Nucleus accumbens (tissue), 56 donors: Measurements from ENCODE around the gene TERC.
A peak's percentile ranks its signal among the peaks of the same experiment; 100 is the strongest.
"Not testable (repeated sequence)": the region's sequence is repeated elsewhere in the genome, so short reads cannot be mapped to it uniquely, and the experiment has no call there.

Experiments used
- DNase-seq, 56 donors: peaks; one replicate each; lab custom pipeline; 2025; lab: John Stamatoyannopoulos, UW

TERC gene

DNA sequence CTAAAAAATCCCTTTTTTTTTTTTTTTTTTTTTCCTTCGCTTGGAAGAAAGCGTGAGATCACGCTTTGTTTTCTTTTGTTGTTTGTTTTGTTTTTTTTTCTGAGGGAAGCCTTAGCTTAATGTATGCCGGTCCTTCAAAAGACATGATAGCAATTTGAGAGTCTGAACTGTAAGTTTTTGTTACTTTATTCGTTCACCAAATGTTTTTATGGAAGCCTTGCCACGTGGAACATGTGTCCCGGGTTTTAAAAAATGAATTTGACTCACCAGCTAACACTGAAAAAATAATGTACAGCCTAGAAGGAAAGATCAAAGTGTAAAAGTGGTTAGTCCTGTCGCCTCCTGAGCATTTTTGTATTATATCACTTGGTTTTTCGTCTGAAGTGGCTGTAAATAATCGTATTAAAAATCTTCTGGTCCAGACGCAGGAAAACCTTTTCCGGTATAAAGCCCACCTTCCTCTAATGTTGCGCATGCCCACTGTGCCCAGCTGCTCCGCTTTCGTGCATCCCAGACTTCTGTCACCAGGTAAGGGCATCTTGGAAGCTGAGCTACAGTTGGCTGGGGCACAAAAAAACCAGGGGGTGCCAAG lies 7.5 kb upstream of the TERC start:
- peak in 43 of 56 donors; percentile 39 to 92 (median 79) for DNase-seq

DNA sequence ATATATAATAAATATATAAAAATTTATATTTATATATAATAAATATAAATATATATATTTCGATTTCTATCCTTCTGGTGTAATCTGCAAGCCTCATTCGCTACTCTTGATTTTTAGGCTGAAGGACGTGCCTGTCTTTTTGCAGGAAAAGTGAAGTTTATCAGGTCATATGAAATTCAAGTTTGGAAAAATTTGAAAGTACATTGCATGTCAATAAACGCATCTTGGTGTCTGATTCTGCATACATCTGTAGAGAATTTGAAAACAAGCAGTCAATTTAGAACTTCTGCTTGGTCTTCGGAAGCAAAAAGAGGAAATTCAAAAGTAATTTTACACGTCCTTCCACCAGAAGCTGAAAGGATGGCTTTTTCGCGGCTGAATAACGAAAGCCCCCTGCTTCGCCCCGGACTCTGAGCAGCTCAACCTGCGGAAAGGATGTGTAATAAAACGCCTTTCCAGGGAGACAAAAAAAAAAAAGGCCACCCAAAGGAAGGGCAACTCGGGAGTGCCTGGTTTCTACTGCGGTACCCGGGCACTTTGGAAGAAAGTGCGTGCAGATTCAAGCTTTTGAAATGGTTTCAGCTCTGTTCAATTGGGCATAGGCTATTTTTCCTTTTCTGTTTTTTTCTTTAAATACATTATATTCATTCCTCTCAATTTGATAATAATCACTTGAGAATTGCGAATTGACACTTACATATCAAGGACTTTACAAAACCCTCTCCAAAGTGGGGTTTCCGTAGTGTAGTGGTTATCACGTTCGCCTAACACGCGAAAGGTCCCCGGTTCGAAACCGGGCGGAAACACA lies 6.8 kb upstream of the TERC start:
- DNase-seq = peak in 39 of 56 donors; percentile 5 to 74 (median 41)

GRCh38 chr3:169769287-169770181 lies 4.7 kb upstream of the TERC start, which contains the start of gene ACTRT3:
TSS of gene ACTRT3 (minus strand) at chr3:169769561. CDS start at chr3:169769520, 41 bp downstream.
- peak in 43 of 56 donors; percentile 2 to 76 (median 47) for DNase-seq

DNA sequence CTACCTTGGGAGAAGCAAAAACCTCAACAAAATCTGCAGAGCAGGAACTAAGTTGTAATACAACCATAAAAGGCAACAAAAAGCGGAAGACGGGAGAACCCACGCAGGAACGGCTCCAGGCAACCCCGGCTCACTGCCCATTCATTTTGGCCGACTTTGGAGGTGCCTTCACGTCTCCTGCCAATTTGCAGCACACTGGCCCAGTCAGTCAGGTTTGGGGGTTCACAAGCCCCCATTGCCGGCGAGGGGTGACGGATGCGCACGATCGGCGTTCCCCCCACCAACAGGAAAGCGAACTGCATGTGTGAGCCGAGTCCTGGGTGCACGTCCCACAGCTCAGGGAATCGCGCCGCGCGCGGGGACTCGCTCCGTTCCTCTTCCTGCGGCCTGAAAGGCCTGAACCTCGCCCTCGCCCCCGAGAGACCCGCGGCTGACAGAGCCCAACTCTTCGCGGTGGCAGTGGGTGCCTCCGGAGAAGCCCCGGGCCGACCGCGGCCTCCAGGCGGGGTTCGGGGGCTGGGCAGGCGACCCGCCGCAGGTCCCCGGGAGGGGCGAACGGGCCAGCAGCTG lies 463 bp downstream of the TERC start:
- peak in 52 of 56 donors; percentile 16 to 83 (median 66) for DNase-seq

DNA sequence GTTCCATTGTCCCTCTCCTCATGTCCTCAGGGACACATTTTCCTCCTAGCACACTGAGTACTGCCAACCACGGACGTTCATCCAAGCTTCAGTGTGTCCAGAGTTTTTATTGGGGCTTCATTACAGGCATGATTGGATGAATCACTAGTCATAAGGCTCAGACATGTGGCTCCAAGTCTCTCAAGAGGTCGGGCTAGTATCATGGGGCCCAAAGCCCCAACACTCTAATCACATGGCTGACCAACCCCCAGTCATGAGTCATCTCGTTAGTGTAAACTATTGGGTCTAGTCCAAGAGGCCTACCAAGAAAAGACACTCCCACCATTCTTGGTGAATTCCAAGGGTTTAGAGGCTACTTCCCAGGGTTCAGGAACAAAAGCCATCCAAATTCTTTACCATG lies 4.4 kb downstream of the TERC start:
- no peak for DNase-seq

GRCh38 chr3:169759256-169759655 lies 5.6 kb downstream of the TERC start:
- DNase-seq = no peak

DNA sequence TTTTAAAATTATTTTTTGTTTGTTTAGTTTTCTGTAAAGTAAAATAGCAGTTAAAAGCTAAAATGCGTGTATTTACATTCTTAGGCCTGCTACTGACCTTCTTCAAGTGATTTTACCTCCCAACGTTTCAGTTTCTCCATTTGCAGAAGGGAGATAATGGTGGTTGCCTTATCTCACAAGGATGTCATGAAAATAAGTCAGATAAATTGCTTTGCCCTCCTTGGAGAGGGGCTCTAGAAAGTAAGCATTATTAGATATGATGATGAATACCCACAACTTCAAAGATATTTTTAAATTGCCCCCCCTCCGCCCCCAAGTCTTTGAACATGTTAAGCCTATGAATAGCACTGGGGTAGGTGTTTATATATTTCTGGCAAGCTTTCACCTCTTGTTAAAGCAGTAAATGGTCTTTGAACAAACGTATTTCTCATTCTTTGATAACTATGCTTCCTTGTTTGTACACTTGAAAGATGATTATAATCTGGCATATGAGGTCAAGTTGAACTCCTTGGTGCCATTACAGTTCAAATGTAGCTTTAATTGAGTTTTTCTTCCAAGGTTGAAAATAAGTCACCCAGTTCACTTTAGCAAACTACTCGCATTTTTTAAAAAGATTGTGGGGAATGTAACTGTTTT lies 6.4 kb downstream of the TERC start:
- no peak for DNase-seq

DNA sequence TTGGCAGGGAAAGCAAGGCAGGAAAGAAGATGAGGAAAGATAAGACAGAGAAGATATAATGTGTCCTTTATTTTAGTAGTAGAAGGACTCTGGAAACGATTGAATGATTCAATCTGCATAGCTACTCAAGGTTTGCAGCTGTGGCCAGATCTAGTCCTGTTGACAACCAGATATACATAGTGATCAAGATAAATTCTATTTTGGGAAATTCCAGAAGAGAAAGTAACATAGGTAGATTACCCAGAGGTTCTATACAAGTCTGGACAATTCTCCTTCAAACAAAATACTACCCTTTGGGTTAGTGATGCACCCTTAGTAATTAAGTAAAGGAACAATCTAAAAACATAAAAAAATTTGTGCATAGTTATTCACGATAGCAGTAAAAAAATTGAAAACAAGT lies 9.4 kb downstream of the TERC start:
- DNase-seq = no peak

GRCh38 chr3:169754711-169755110 lies 10.1 kb downstream of the TERC start:
- DNase-seq = no peak

DNA sequence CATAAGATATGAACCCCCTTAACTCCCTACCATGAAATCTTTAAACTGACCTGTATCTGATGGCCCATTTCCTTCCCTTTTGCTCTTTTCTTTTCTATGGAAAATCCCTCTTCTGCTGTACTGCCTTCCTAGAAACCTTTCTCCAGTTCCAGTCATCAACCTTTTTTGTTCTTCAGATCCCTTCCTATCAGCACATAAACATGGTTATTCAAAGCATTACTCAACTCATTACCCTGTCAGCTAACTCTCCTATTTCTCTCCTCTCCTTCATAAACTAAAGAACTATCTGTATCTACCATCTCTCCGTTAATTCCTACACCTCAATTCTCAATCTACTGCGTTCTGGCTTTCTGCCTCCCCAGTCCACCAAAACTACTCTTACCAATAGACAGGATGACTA lies 13.0 kb downstream of the TERC start:
- DNase-seq = no peak

DNA sequence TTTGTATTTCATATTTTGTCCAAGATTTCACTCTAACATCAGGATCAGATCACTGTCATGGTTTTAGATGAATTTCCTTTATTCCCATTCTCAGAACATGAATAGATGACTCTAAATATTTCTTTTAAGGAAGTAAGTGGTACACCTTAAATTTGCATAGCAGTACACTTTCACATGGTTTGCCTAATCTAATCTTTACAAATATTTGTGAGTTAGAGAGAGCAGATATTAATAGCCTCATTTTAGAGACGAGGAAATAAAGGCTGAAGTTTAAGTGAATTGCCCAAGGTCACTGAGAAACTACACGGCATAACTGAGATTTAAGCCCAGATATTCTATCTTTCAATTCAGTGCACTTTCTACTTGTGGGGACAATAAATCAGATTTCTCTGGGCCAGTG lies 14.2 kb downstream of the TERC start:
- DNase-seq = no peak

GRCh38 chr3:169748670-169749069 lies 16.2 kb downstream of the TERC start:
- no peak for DNase-seq

- DNase-seq = no peak
Measured at GRCh38 chr3:169746924-169747323, 17.9 kb downstream of the TERC start.

DNA sequence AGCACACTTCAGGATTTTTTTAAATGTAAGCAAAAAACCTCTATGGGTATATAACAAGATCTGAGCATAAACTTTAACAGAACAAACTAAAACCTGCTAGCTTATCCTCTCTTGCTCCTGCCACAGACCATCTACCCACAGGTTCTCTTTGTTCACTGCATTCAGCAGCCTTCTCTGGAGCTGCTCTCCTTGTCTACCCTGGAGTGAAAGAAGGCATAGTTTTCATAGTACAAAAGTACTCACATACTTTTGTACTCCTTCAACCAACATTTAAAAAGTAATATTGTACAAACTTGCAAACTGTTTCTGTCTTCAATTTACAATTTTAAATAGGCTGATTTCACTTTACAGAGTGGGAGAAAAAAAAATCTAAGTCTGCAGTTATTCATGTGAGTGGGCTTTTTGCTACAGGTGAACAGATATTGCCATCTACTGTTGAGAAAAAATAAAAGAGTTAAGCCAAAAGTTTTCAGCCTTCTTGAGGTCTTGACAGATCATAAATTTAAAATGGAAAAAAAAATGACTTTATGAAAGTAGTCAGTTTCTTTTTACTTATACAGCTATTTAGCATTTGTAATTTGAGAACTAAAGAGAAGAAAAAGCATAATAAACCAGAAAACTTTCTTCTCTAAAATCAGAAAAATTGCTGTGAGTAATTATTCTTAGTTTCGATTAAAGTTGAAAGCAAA lies 20.4 kb downstream of the TERC start:
- no peak for DNase-seq

DNA sequence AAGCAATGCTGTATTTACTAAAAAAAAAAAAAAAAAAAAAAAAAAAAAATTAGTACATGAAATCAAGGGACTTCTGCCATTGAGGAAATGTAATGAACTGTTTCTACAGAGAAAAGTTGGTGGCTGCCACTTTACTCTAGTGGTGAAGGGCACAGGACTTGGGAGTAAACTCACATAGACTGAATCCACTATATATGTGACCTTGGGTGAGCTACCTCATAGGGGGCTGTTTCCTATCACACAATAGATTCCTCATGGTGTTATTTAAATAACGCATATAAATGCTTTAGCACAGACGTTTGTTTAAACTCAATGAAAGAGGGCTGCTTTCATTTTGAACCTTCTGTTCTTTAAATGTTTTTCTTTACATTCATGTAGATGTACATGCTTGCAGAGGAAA lies 25.8 kb downstream of the TERC start:
- DNase-seq = no peak

DNA sequence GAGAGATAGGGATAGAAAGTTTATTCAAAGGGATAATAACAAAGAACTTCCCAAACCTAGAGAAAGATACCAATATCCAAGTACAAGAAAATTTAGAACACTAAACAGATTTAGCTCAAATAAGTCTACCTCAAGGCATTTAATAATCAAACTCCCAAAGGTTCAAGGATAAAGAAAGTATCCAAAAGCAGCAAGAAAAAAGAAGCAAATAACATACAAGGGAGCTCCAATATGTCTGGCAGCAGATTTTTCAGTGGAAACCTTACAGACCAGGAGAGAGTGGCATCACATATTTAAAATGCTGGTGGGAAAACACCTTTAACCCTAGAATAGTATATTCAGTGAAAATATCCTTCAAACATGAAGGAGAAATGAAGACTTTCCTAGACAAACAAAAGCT lies 33.0 kb downstream of the TERC start:
- not testable (repeated sequence) for DNase-seq

DNA sequence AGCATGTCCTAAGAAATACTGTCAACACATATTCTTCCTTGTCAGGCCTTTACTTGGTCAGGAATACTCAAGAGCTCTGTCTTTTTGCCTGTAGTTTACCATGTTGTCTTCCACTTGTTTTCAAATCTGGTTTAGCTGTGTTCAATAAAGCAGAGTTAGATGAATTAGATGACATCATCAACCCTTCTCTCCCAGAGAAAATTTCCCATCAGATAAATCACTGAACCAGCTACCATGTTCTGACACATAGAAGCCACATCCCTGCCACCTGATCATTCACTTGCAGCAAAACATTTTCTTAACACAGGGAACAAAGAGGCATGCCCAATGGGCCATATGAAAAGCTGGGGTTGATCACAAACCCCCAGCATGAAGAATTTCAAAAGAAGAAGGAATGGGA lies 42.1 kb downstream of the TERC start:
- no peak for DNase-seq

DNA sequence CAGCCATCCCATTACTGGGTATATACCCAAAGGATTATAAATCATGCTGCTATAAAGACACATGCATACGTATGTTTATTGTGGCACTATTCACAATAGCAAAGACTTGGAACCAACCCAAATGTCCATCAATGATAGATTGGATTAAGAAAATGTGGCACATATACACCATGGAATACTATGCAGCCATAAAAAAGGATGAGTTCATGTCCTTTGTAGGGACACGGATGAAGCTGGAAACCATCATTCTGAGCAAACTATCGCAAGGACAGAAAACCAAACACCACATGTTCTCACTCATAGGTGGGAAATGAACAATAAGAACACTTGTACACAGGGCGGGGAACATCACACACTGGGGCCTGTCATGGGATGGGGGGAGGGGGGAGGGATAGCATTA lies 46.4 kb downstream of the TERC start:
- DNase-seq = not testable (repeated sequence)
